ENCODE data around the gene ZNF48.

The ZNF48 gene

GRCh38 chr16:30438835-30439234 is 43.6 kb downstream of the ZNF48 start:
- no peak for ATAC-seq
- TF ChIP-seq CSRNP3 (CRISPR knock-in tag; IDR thresholded peaks at IDR 0.05) (no peak), POU6F1 (CRISPR knock-in tag; IDR thresholded peaks at IDR 0.05; ENCODE audit: borderline replicate concordance, low read depth) (no peak), ZNF565 (CRISPR knock-in tag; conservative IDR thresholded peaks at IDR 0.05; ENCODE audit: low read depth) (no peak), ZC3H10 (CRISPR knock-in tag; IDR thresholded peaks at IDR 0.05) (no peak), ZNF8 (CRISPR knock-in tag; IDR thresholded peaks at IDR 0.05) (no peak), SNAI2 (CRISPR knock-in tag; IDR thresholded peaks at IDR 0.05) (no peak), CSDC2 (CRISPR knock-in tag; IDR thresholded peaks at IDR 0.05) (no peak), ZFP30 (CRISPR knock-in tag; IDR thresholded peaks at IDR 0.05) (no peak), OSR1 (CRISPR knock-in tag; IDR thresholded peaks at IDR 0.05) (no peak), PATZ1 (CRISPR knock-in tag; IDR thresholded peaks at IDR 0.05; ENCODE audit: borderline replicate concordance) (no peak), TSHZ2 (CRISPR knock-in tag; IDR thresholded peaks at IDR 0.05) (no peak), RARB (CRISPR knock-in tag; IDR thresholded peaks at IDR 0.05) (no peak), ZNF70 (CRISPR knock-in tag; IDR thresholded peaks at IDR 0.05) (no peak)

- no peak for ATAC-seq
- TF ChIP-seq ISL1 (CRISPR knock-in tag; IDR thresholded peaks at IDR 0.05) (no peak), TSHZ2 (CRISPR knock-in tag; IDR thresholded peaks at IDR 0.05) (no peak), PATZ1 (CRISPR knock-in tag; IDR thresholded peaks at IDR 0.05; ENCODE audit: borderline replicate concordance) (no peak), TCF4 (CRISPR knock-in tag; IDR thresholded peaks at IDR 0.05; ENCODE audit: borderline replicate concordance) (no peak), ZNF8 (CRISPR knock-in tag; IDR thresholded peaks at IDR 0.05) (no peak), PPARA (CRISPR knock-in tag; IDR thresholded peaks at IDR 0.05; ENCODE audit: borderline replicate concordance) (no peak), BACH2 (CRISPR knock-in tag; IDR thresholded peaks at IDR 0.05; ENCODE audit: borderline replicate concordance) (no peak), RARB (CRISPR knock-in tag; IDR thresholded peaks at IDR 0.05) (no peak), POU6F1 (CRISPR knock-in tag; IDR thresholded peaks at IDR 0.05; ENCODE audit: borderline replicate concordance, low read depth) (no peak), ZFP3 (CRISPR knock-in tag; IDR thresholded peaks at IDR 0.05) (no peak), CSRNP3 (CRISPR knock-in tag; IDR thresholded peaks at IDR 0.05) (no peak), GLIS3 (CRISPR knock-in tag; IDR thresholded peaks at IDR 0.05) (no peak), CSDC2 (CRISPR knock-in tag; IDR thresholded peaks at IDR 0.05) (no peak), ZFP30 (CRISPR knock-in tag; IDR thresholded peaks at IDR 0.05) (no peak), OSR1 (CRISPR knock-in tag; IDR thresholded peaks at IDR 0.05) (no peak), CREB5 (CRISPR knock-in tag; IDR thresholded peaks at IDR 0.05; ENCODE audit: low read depth) (no peak), TOX (CRISPR knock-in tag; IDR thresholded peaks at IDR 0.05; ENCODE audit: borderline replicate concordance) (no peak)
These were observed 44.6 kb downstream of the ZNF48 start for GRCh38 chr16:30439720-30440348.

Data from SK-N-SH treated with all-trans-retinoic acid at 6 μM for 48 hours (cell line).